H9 (cell line): Measurements from ENCODE around the gene PDE3A. TPM values are rescaled to one million over a fixed set of nuclear protein-coding genes. Genes with fewer than 3 reads are reported as not detected.

Source experiments
- DNase-seq: peaks from one replicate; pipeline ENCODE4 v3.0.0-alpha.2; 2017
- H2AFZ ChIP-seq: one replicate; pipeline ENCODE4 v1.6.1; 2013; ENCODE audit warnings: mild to moderate bottlenecking, low read length, control low read depth, moderate library complexity
- H2AK5ac ChIP-seq: 2 replicates; pipeline ENCODE4 v1.6.1; 2013; ENCODE audit warnings: low read length, control low read depth, mixed read lengths; ENCODE audit not compliant: insufficient read length
- H2BK120ac ChIP-seq: one replicate; pipeline ENCODE4 v1.6.1; 2013; ENCODE audit warnings: low read depth, mild to moderate bottlenecking, low read length, control low read depth, inconsistent platforms; ENCODE audit not compliant: poor library complexity, severe bottlenecking
- H2BK12ac ChIP-seq: 2 replicates; pipeline ENCODE4 v1.6.1; 2013; ENCODE audit warnings: low read length, control low read depth, mixed read lengths, low read depth; ENCODE audit not compliant: insufficient read length
- H2BK15ac ChIP-seq: 2 replicates; pipeline ENCODE4 v1.6.1; 2013; ENCODE audit warnings: low read depth, low read length, control low read depth
- H2BK20ac ChIP-seq: one replicate; pipeline ENCODE4 v1.6.1; 2013; ENCODE audit warnings: low read depth, mild to moderate bottlenecking, low read length, control low read depth, inconsistent platforms; ENCODE audit not compliant: poor library complexity, severe bottlenecking
- H2BK5ac ChIP-seq: 2 replicates; pipeline ENCODE4 v1.6.1; 2013; ENCODE audit warnings: low read length, control low read depth, mixed read lengths; ENCODE audit not compliant: insufficient read length
- H3K14ac ChIP-seq: 2 replicates; pipeline ENCODE4 v1.6.1; 2013; ENCODE audit warnings: low read length, control low read depth; ENCODE audit not compliant: insufficient read depth
- H3K18ac ChIP-seq: 2 replicates; pipeline ENCODE4 v1.6.1; 2013; ENCODE audit warnings: low read depth, mild to moderate bottlenecking, mixed read lengths, low read length, control low read depth; ENCODE audit not compliant: insufficient read length
- H3K23ac ChIP-seq: 2 replicates; pipeline ENCODE4 v1.6.1; 2013; ENCODE audit warnings: low read length, control low read depth, mixed read lengths, low read depth; ENCODE audit not compliant: insufficient read length
- H3K23me2 ChIP-seq: 2 replicates; pipeline ENCODE4 v1.6.1; 2013; ENCODE audit warnings: low read depth, mild to moderate bottlenecking, mixed read lengths, low read length, control low read depth; ENCODE audit not compliant: insufficient read length, poor library complexity, severe bottlenecking
- H3K27ac ChIP-seq: 2 replicates; pipeline ENCODE4 v1.5.1; 2013; ENCODE audit warnings: low read length, control low read depth, mixed read lengths, low read depth; ENCODE audit not compliant: insufficient read length
- H3K27me3 ChIP-seq: 2 replicates; pipeline ENCODE4 v1.6.1; 2013; ENCODE audit warnings: low read length, control low read depth, inconsistent platforms; ENCODE audit not compliant: insufficient read depth
- H3K4ac ChIP-seq: 2 replicates; pipeline ENCODE4 v1.6.1; 2013; ENCODE audit warnings: low read depth, mild to moderate bottlenecking, control low read depth, inconsistent platforms, low read length, moderate library complexity
- H3K4me1 ChIP-seq: 2 replicates; pipeline ENCODE4 v1.6.1; 2013; ENCODE audit warnings: low read length, control low read depth, inconsistent platforms; ENCODE audit not compliant: insufficient read depth
- H3K4me2 ChIP-seq: 2 replicates; pipeline ENCODE4 v1.6.1; 2013; ENCODE audit warnings: low read length, control low read depth, mixed read lengths; ENCODE audit not compliant: insufficient read length, insufficient read depth
- H3K56ac ChIP-seq: 2 replicates; pipeline ENCODE4 v1.6.1; 2013; ENCODE audit warnings: low read depth, mild to moderate bottlenecking, mixed read lengths, low read length, control low read depth; ENCODE audit not compliant: insufficient read length
- H3K79me1 ChIP-seq: 2 replicates; pipeline ENCODE4 v1.6.1; 2013; ENCODE audit warnings: low read depth, mild to moderate bottlenecking, moderate library complexity, low read length, control low read depth, inconsistent platforms; ENCODE audit not compliant: insufficient read depth, poor library complexity, severe bottlenecking
- H3K79me2 ChIP-seq: 2 replicates; pipeline ENCODE4 v1.6.1; 2013; ENCODE audit warnings: low read length, control low read depth, inconsistent platforms; ENCODE audit not compliant: insufficient read depth
- H3K9ac ChIP-seq: 2 replicates; pipeline ENCODE4 v1.6.1; 2013; ENCODE audit warnings: low read length, control low read depth, mixed read lengths; ENCODE audit not compliant: insufficient read length; ENCODE audit errors: extremely low read depth
- H3K9me3 ChIP-seq: one replicate; pipeline ENCODE4 v1.6.1; 2013; ENCODE audit warnings: low read depth, low read length, inconsistent platforms; ENCODE audit not compliant: control insufficient read depth
- H3T11ph ChIP-seq: one replicate; pipeline ENCODE4 v1.6.1; 2013; ENCODE audit warnings: mild to moderate bottlenecking, low read length, control low read depth, inconsistent platforms
- H4K20me1 ChIP-seq: one replicate; pipeline ENCODE4 v1.6.1; 2013; ENCODE audit not compliant: control insufficient read depth, insufficient read length, insufficient read depth
- H4K5ac ChIP-seq: 2 replicates; pipeline ENCODE4 v1.6.1; 2013; ENCODE audit warnings: low read depth, mild to moderate bottlenecking, mixed read lengths, low read length, control low read depth; ENCODE audit not compliant: insufficient read length
- H4K8ac ChIP-seq: replicated peaks from 2 replicates; pipeline ENCODE4 v1.6.1; 2013; ENCODE audit warnings: low read length, control low read depth, mixed read lengths, low read depth; ENCODE audit not compliant: insufficient read length
- H4K91ac ChIP-seq: 2 replicates; pipeline ENCODE4 v1.6.1; 2013; ENCODE audit warnings: low read depth, mild to moderate bottlenecking, moderate library complexity, mixed read lengths, low read length, control low read depth; ENCODE audit not compliant: insufficient read length
- H3K27ac Mint-ChIP-seq, 3 experiments: 2 replicates in 2 of 3; 3 replicates in 1 of 3; pipeline ENCODE4 v1.8.0; 2020 to 2021; ENCODE audit warnings: mixed read lengths in 3 of 3, mild to moderate bottlenecking in 1 of 3, moderate library complexity in 1 of 3
- H3K27me3 Mint-ChIP-seq: 2 replicates; pipeline ENCODE4 v1.8.0; 2021; ENCODE audit warnings: low read depth, mild to moderate bottlenecking, moderate library complexity, mixed read lengths
- H3K36me3 Mint-ChIP-seq, 3 experiments: 2 replicates in 2 of 3; 3 replicates in 1 of 3; pipeline ENCODE4 v1.8.0; 2020 to 2021; ENCODE audit warnings: low read depth in 3 of 3, mixed read lengths in 3 of 3; ENCODE audit not compliant: insufficient read depth in 1 of 3
- H3K4me1 Mint-ChIP-seq, 2 experiments: 2 replicates each; pipeline ENCODE4 v1.8.0; 2020; ENCODE audit warnings: mixed read lengths in 2 of 2
- H3K4me3 Mint-ChIP-seq, 2 experiments: 2 replicates in 1 of 2; 3 replicates in 1 of 2; pipeline ENCODE4 v1.8.0; 2020 to 2021; ENCODE audit warnings: mild to moderate bottlenecking in 2 of 2, mixed read lengths in 2 of 2, moderate library complexity in 1 of 2
- H3K9me3 Mint-ChIP-seq, 2 experiments: 2 replicates in 1 of 2; 3 replicates in 1 of 2; pipeline ENCODE4 v1.8.0; 2020; ENCODE audit warnings: mild to moderate bottlenecking in 2 of 2, mixed read lengths in 2 of 2, moderate library complexity in 1 of 2
- WGBS: extraction: QIAGEN DNeasy Blood & Tissue Kit; methylation state at CpG from one replicate; pipeline ENCODE4 v1.1.7; 2013; ENCODE audit warnings: missing lambda C conversion rate, low lambda C conversion rate, mixed read lengths; ENCODE audit not compliant: insufficient read length; ENCODE audit errors: extremely low coverage; 5-methylcytosine and 5-hydroxymethylcytosine counted together
- total RNA-seq: library from RNA; stranded (reverse); gene quantifications from 2 replicates; pipeline ENCODE4 v1.2.1, GENCODE V29; 2021
- TF ChIP-seq, protein P1 (sequence below): fragments of 200-600 bp; sonication (generic); conservative IDR thresholded peaks from 3 replicates; pipeline ENCODE4 v1.8.0; 2021; ENCODE audit warnings: antibody characterized with exemption, mild to moderate bottlenecking

Gene PDE3A
- total RNA-seq, 1 experiment from 2014 or later, result 3.0 TPM

DNA sequence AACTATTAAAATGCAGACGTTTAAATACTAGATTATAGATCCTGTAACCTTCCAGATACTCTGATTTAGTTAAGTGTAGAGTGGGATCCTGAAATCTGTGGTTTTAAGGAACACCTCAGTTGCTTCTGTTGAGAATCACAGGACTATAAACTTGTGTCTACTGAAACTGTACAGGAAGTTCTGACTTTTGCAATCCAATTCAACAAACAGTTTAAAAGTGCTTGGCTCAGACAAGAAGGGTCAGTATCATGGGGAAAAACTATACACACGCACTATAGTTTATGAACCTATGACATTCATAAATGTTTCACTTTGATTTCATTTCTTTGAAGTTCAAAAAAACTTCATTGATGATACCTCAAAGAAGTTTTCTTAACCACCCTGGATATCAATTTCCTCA is 13.8 kb downstream of the PDE3A start:
- H3K23me2 ChIP-seq, result no peaks in the 10 kb centered on the region
- no peak overlapping the region for H4K5ac ChIP-seq
- H3T11ph ChIP-seq, result no peak overlapping the region
- no peak overlapping the region for H3K56ac ChIP-seq
- H2BK120ac ChIP-seq, result no peak overlapping the region
- H3K9me3 Mint-ChIP-seq, result peaks cover 13 to 14% of the 10 kb centered on the region in 2 experiments; a peak in 3 of 5 replicates
- no peak overlapping the region for H3K4ac ChIP-seq
- no peaks in the 10 kb centered on the region for H3K27me3 ChIP-seq
- H3K14ac ChIP-seq, result no peak overlapping the region
- H3K27me3 Mint-ChIP-seq, result no peaks in the 10 kb centered on the region; the same call in 1 of the 2 replicates
- peaks cover 4% of the 10 kb centered on the region in 2 experiments; a peak in 3 of 4 replicates for H3K4me1 Mint-ChIP-seq
- H3K9ac ChIP-seq, result no peak overlapping the region
- no peak overlapping the region for H3K4me2 ChIP-seq
- WGBS, result no CpG with 5 or more reads among the region's 2 CpGs
- no peak overlapping the region for H3K4me3 Mint-ChIP-seq
- no peak overlapping the region for H4K91ac ChIP-seq
- no peaks in the 10 kb centered on the region for H4K20me1 ChIP-seq
- peaks cover 0 to 20% (median 10%) of the 10 kb centered on the region in 3 experiments; a peak in 5 of 7 replicates for H3K36me3 Mint-ChIP-seq
- H2AFZ ChIP-seq, result no peak overlapping the region
- no peak overlapping the region for H3K18ac ChIP-seq
- no peak overlapping the region for H2BK5ac ChIP-seq
- H3K27ac ChIP-seq, result no peak overlapping the region
- no peak overlapping the region for H2BK12ac ChIP-seq
- H3K79me2 ChIP-seq, result no peaks in the 10 kb centered on the region
- H3K79me1 ChIP-seq, result no peaks in the 10 kb centered on the region
- DNase-seq, result no peak
- TF ChIP-seq, protein P1, sequence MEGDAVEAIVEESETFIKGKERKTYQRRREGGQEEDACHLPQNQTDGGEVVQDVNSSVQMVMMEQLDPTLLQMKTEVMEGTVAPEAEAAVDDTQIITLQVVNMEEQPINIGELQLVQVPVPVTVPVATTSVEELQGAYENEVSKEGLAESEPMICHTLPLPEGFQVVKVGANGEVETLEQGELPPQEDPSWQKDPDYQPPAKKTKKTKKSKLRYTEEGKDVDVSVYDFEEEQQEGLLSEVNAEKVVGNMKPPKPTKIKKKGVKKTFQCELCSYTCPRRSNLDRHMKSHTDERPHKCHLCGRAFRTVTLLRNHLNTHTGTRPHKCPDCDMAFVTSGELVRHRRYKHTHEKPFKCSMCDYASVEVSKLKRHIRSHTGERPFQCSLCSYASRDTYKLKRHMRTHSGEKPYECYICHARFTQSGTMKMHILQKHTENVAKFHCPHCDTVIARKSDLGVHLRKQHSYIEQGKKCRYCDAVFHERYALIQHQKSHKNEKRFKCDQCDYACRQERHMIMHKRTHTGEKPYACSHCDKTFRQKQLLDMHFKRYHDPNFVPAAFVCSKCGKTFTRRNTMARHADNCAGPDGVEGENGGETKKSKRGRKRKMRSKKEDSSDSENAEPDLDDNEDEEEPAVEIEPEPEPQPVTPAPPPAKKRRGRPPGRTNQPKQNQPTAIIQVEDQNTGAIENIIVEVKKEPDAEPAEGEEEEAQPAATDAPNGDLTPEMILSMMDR, result no peak
- no peak overlapping the region for H2BK15ac ChIP-seq
- H3K9me3 ChIP-seq, result no peaks in the 10 kb centered on the region
- no peak overlapping the region for H3K27ac Mint-ChIP-seq
- no peaks in the 10 kb centered on the region; the same call in 1 of the 2 replicates for H3K4me1 ChIP-seq
- H4K8ac ChIP-seq, result no peak overlapping the region
- no peak overlapping the region for H2BK20ac ChIP-seq
- no peak overlapping the region for H2AK5ac ChIP-seq
- no peak overlapping the region for H3K23ac ChIP-seq
